ENCODE data around the gene GALNT8. TPM values are rescaled to one million over a fixed set of nuclear protein-coding genes. Genes with fewer than 3 reads are reported as not detected.

Gene GALNT8
- polyA plus RNA-seq, 1 experiment, result not detected

GRCh38 chr12:4780641-4781611 is 60.7 kb downstream of the GALNT8 start:
- DNase-seq (ENCODE audit: low read depth, low spot score), result no peak
- ChIA-PET POLR2A (no interaction called here), CTCF (no interaction called here)
- no peak overlapping the region for H3K27ac ChIP-seq (ENCODE audit: low read depth, low read length)
- no peak overlapping the region for H3K4me3 ChIP-seq (ENCODE audit: low read depth, low read length)
- TF ChIP-seq CTCF (IDR thresholded peaks at IDR 0.05; ENCODE audit: low read depth, low read length), result no peak
- H3K9me3 ChIP-seq (ENCODE audit: control insufficient read depth, insufficient read depth, low read length), result peaks cover 2% of the 10 kb centered on the region
- H3K27me3 ChIP-seq (ENCODE audit: control insufficient read depth, insufficient read depth, low read length), result peaks cover 2% of the 10 kb centered on the region

- no peak for TF ChIP-seq CTCF (IDR thresholded peaks at IDR 0.05; ENCODE audit: low read depth, low read length)
- CTCF ChIA-PET, result interaction anchor here (0.9 kb wide), 1 partner anchor 26 kb away, joined by 3 read pairs; no protein-coding TSS in a partner anchor
- H3K9me3 ChIP-seq (ENCODE audit: control insufficient read depth, insufficient read depth, low read length), result peaks cover 2% of the 10 kb centered on the region
- no peak overlapping the region for H3K27ac ChIP-seq (ENCODE audit: low read depth, low read length)
- H3K27me3 ChIP-seq (ENCODE audit: control insufficient read depth, insufficient read depth, low read length), result peaks cover 2% of the 10 kb centered on the region
- POLR2A ChIA-PET, result no interaction called here
- no peak for DNase-seq (ENCODE audit: low read depth, low spot score)
- no peak overlapping the region for H3K4me3 ChIP-seq (ENCODE audit: low read depth, low read length)
Observed at GRCh38 chr12:4784404-4785054, 64.3 kb downstream of the GALNT8 start.

- ChIA-PET POLR2A (no interaction called here), CTCF (no interaction called here)
Observed at GRCh38 chr12:4786795-4787194, 66.6 kb downstream of the GALNT8 start.

GRCh38 chr12:4787965-4788364 is 67.8 kb downstream of the GALNT8 start:
- no peak overlapping the region for H3K27ac ChIP-seq (ENCODE audit: low read depth, low read length)
- no peaks in the 10 kb centered on the region for H3K27me3 ChIP-seq (ENCODE audit: control insufficient read depth, insufficient read depth, low read length)
- peaks cover 2% of the 10 kb centered on the region for H3K9me3 ChIP-seq (ENCODE audit: control insufficient read depth, insufficient read depth, low read length)
- no peak for TF ChIP-seq CTCF (IDR thresholded peaks at IDR 0.05; ENCODE audit: low read depth, low read length)
- no peak for DNase-seq (ENCODE audit: low read depth, low spot score)
- H3K4me3 ChIP-seq (ENCODE audit: low read depth, low read length), result no peak overlapping the region
- ChIA-PET CTCF (no interaction called here), POLR2A (no interaction called here)

More at GRCh38 chr12:4786795-4787194, 66.6 kb downstream of the GALNT8 start:
- no peak for DNase-seq (ENCODE audit: low read depth, low spot score)
- TF ChIP-seq CTCF (IDR thresholded peaks at IDR 0.05; ENCODE audit: low read depth, low read length), result no peak
- no peak overlapping the region for H3K27ac ChIP-seq (ENCODE audit: low read depth, low read length)
- H3K27me3 ChIP-seq (ENCODE audit: control insufficient read depth, insufficient read depth, low read length), result no peaks in the 10 kb centered on the region
- H3K4me3 ChIP-seq (ENCODE audit: low read depth, low read length), result no peak overlapping the region
- H3K9me3 ChIP-seq (ENCODE audit: control insufficient read depth, insufficient read depth, low read length), result peaks cover 2% of the 10 kb centered on the region

- CTCF ChIA-PET, result no interaction called here
- H3K9me3 ChIP-seq (ENCODE audit: control insufficient read depth, insufficient read depth, low read length), result no peaks in the 10 kb centered on the region; the same call in 1 of the 2 replicates
- no peak overlapping the region for H3K4me3 ChIP-seq (ENCODE audit: low read depth, low read length)
- no peak for DNase-seq (ENCODE audit: low read depth, low spot score)
- POLR2A ChIA-PET, result no interaction called here
- H3K27ac ChIP-seq (ENCODE audit: low read depth, low read length), result no peak overlapping the region
- no peaks in the 10 kb centered on the region for H3K27me3 ChIP-seq (ENCODE audit: control insufficient read depth, insufficient read depth, low read length)
- TF ChIP-seq CTCF (IDR thresholded peaks at IDR 0.05; ENCODE audit: low read depth, low read length), result no peak
Observed at GRCh38 chr12:4789776-4790175, 69.6 kb downstream of the GALNT8 start.
